ENCODE measurements around the gene CDC42SE2. TPM values are rescaled to one million over a fixed set of nuclear protein-coding genes. Genes with fewer than 3 reads are reported as not detected.
A peak's percentile ranks its signal among the peaks of the same experiment; 100 is the strongest.

CDC42SE2 gene
- polyA plus RNA-seq, 3 donors: 34.4 to 135 (median 92.6) TPM

GRCh38 chr5:131272307-131272706 lies 8.5 kb downstream of the CDC42SE2 start:
- Histone ChIP-seq H3K9me3 (replicated peaks in 1 of 2; ENCODE audit: control insufficient read depth in 1 of 2, insufficient read depth in 1 of 2, low read length in 2 of 2) (no peaks in the 10 kb centered on the region), H3K27ac (ENCODE audit: low read depth in 1 of 2, low read length in 2 of 2) (peak overlapping the region; percentile 66 to 71), H3K4me1 (ENCODE audit: control insufficient read depth in 1 of 2, insufficient read depth in 2 of 2, low read length in 2 of 2) (peaks cover 32 to 39% of the 10 kb centered on the region in 2 donors), H2AFZ (ENCODE audit: insufficient read depth, low read depth, low read length, poor library complexity, severe bottlenecking) (no peak overlapping the region), H4K20me1 (ENCODE audit: insufficient read depth, low read length) (peaks cover 98% of the 10 kb centered on the region), H3K27me3 (ENCODE audit: control insufficient read depth in 2 of 2, insufficient read depth in 2 of 2, low read length in 2 of 2) (no peaks in the 10 kb centered on the region), H3K36me3 (replicated peaks in 1 of 2; ENCODE audit: control insufficient read depth in 1 of 2, insufficient read depth in 2 of 2, low read length in 2 of 2) (no peaks in the 10 kb centered on the region), H3K4me2 (replicated peaks; ENCODE audit: extremely low read depth, low read length, poor library complexity, severe bottlenecking) (peak overlapping the region; percentile 47), H3K4me3 (replicated peaks in 1 of 3; ENCODE audit: low read depth in 2 of 3, low read length in 3 of 3) (peak overlapping the region in 1 of 3 experiments; percentile 34), H3K79me2 (ENCODE audit: insufficient read depth, low read length) (peaks cover 100% of the 10 kb centered on the region), H3K9ac (ENCODE audit: insufficient read depth, low read length, poor library complexity, severe bottlenecking) (peak overlapping the region; percentile 21)
- Mint-ChIP-seq H3K27ac (peak overlapping the region; percentile 61 to 94 (median 86)), H3K4me1 (peaks cover 62% of the 10 kb centered on the region), H3K4me3 (peak overlapping the region; percentile 49 to 72), H3K9me3 (no peaks in the 10 kb centered on the region), H3K36me3 (peaks cover 11 to 16% of the 10 kb centered on the region in 2 donors), H3K27me3 (ENCODE audit: low read depth in 3 of 3) (no peaks in the 10 kb centered on the region)
- WGBS (ENCODE audit: insufficient coverage): 23% methylated on average over 3 of the region's 5 CpGs
- intact Hi-C loops (cut with micrococcal nuclease): loop anchor here in 1 of 2 donors (10.0 kb wide), 2 partner anchors 48 to 112 kb away; no protein-coding TSS in a partner anchor
- TF ChIP-seq CTCF (IDR thresholded peaks at IDR 0.05): no peak
- DNase-seq: peak in 2 of 3 donors; percentile 52 to 58

GRCh38 chr5:131272724-131273123 lies 8.9 kb downstream of the CDC42SE2 start:
- TF ChIP-seq CTCF (IDR thresholded peaks at IDR 0.05): no peak
- Mint-ChIP-seq H3K9me3 (no peaks in the 10 kb centered on the region), H3K27me3 (ENCODE audit: low read depth in 3 of 3) (no peaks in the 10 kb centered on the region), H3K4me1 (peaks cover 62% of the 10 kb centered on the region), H3K4me3 (no peak overlapping the region), H3K36me3 (peaks cover 10 to 14% of the 10 kb centered on the region in 2 donors), H3K27ac (peak overlapping the region; percentile 5 to 94 (median 86))
- intact Hi-C loops (cut with micrococcal nuclease): loop anchor here in 1 of 2 donors (10.0 kb wide), 2 partner anchors 48 to 112 kb away; no protein-coding TSS in a partner anchor
- H3K4me1 ChIP-seq (ENCODE audit: control insufficient read depth in 1 of 2, insufficient read depth in 2 of 2, low read length in 2 of 2): peaks cover 32 to 36% of the 10 kb centered on the region in 2 donors
- H3K4me2 ChIP-seq (replicated peaks; ENCODE audit: extremely low read depth, low read length, poor library complexity, severe bottlenecking): peak overlapping the region; percentile 47
- no peak for DNase-seq
- no peak overlapping the region for H3K9ac ChIP-seq (ENCODE audit: insufficient read depth, low read length, poor library complexity, severe bottlenecking)
- H3K9me3 ChIP-seq (replicated peaks in 1 of 2; ENCODE audit: control insufficient read depth in 1 of 2, insufficient read depth in 1 of 2, low read length in 2 of 2): no peaks in the 10 kb centered on the region
- H3K4me3 ChIP-seq (replicated peaks in 1 of 3; ENCODE audit: low read depth in 2 of 3, low read length in 3 of 3): peak overlapping the region in 1 of 3 experiments; percentile 34
- no peaks in the 10 kb centered on the region for H3K27me3 ChIP-seq (ENCODE audit: control insufficient read depth in 2 of 2, insufficient read depth in 2 of 2, low read length in 2 of 2)
- peaks cover 100% of the 10 kb centered on the region for H3K79me2 ChIP-seq (ENCODE audit: insufficient read depth, low read length)
- H3K27ac ChIP-seq (ENCODE audit: low read depth in 1 of 2, low read length in 2 of 2): peak overlapping the region in 1 of 2 donors; percentile 66
- WGBS (ENCODE audit: insufficient coverage): no CpG with 5 or more reads among the region's 2 CpGs
- H4K20me1 ChIP-seq (ENCODE audit: insufficient read depth, low read length): peaks cover 98% of the 10 kb centered on the region
- no peaks in the 10 kb centered on the region for H3K36me3 ChIP-seq (replicated peaks in 1 of 2; ENCODE audit: control insufficient read depth in 1 of 2, insufficient read depth in 2 of 2, low read length in 2 of 2)
- H2AFZ ChIP-seq (ENCODE audit: insufficient read depth, low read depth, low read length, poor library complexity, severe bottlenecking): no peak overlapping the region
